HG02798 (cell line): ENCODE results near the gene ATXN10.
"Not testable (repeated sequence)": the region's sequence is repeated elsewhere in the genome, so short reads cannot be mapped to it uniquely, and the experiment has no call there.

Experiments used
- ATAC-seq: cut with Tn5 transposase; IDR thresholded peaks from one replicate; pipeline ENCODE4 v1.9.1; 2021; ENCODE audit warnings: mild to moderate bottlenecking; ENCODE audit not compliant: unreplicated experiment, poor library complexity

Gene ATXN10

DNA sequence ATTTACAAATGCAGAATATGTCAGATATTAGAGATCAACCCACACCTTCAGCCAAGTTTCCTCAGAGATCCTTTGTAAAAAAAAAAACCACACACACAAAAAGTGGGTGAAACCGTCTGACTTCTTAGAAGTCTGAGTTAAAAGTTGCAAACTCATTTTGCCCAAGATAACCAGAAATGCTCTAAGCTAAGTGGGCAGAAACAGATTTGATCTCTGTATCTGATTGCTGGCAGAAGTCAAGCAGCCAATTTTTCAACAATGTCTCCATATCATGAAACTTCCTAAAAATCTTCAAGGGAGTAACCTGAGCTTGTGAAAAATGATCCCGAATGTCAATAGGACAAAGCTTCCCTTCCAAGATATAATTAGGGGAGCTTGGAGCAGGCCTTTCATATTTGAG lies 28.6 kb upstream of the ATXN10 start:
- no peak for ATAC-seq

DNA sequence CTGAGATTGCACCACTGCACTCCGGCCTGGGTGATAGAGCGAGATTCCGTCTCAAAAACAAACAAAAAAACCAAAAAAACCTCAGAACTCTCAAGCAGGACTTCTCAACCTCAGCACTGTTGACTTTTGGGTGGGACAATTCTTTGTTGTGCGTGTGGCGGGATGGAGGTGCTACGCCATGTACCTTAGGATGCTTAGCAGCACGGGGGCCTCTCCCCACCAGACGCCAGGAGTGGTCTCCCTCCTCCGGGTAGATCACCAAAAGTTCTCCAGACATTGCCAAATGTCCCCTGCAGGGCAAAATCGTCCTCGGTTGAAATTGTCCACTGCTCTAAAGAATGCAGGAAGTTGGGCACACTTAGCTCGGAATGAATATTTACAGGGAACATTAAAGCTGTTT lies 26.9 kb upstream of the ATXN10 start:
- ATAC-seq = no peak

DNA sequence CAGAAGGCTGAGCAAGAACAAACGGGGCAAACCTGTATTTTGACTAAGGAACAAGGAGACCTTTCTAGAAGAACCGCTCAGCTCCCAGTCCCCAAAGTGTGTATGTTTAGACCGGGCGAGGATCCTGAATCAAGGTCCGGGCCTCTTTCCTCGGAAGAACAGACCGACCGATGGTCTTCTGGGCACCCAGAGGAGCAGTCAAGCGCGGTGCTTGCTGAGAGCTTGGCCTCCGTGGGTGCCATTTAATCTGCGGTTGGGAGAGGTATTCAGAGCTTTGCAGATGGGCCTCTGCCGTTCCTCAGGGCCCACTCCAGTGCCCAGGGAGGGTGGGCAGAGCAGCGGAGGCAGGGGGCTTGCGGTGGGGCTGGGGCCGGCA lies 26.5 kb upstream of the ATXN10 start:
- ATAC-seq = no peak

DNA sequence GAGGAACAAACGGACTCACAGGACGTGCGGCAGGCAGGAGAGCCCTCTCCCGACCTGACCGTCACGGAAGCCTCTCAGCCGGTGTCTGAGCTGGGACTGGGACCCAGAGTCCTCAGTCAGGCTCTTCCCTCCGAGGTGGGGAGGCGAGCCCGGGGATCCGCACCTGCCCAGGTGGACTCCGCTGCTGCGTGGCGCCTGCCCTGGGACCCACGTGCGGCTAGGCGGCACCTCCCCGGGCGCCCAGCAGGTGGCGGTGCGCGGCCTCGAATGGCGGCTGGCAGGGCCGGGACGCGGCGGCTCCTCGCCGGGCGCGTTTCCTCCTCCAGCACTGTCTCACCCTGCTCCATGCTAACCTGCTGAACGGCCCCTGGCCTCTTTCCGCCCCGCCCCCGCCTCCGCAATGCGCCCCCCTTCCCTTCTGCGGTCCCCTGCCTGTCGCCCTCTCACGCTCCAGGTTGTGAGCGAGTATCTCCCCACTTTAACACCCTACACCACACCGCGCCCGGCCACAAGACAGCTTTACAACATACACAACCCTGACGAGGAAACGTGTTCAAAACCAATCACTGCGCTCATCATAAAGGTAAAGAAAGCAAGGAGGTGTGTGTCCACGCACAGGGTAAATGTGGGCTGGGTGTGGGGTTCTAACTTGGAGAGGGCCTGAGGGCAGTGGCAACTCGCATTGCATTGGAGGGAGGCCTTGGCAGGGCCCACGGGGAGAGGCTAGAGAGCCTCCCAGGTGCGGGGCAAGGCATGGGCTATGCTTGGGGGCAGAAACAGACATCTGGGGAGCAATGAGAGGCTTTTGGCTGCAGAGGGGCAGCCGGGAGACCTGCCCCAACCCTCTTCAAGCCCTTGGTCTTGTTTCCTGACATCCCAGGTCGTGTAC lies 25.9 kb upstream of the ATXN10 start:
- peak; percentile 57 for ATAC-seq

DNA sequence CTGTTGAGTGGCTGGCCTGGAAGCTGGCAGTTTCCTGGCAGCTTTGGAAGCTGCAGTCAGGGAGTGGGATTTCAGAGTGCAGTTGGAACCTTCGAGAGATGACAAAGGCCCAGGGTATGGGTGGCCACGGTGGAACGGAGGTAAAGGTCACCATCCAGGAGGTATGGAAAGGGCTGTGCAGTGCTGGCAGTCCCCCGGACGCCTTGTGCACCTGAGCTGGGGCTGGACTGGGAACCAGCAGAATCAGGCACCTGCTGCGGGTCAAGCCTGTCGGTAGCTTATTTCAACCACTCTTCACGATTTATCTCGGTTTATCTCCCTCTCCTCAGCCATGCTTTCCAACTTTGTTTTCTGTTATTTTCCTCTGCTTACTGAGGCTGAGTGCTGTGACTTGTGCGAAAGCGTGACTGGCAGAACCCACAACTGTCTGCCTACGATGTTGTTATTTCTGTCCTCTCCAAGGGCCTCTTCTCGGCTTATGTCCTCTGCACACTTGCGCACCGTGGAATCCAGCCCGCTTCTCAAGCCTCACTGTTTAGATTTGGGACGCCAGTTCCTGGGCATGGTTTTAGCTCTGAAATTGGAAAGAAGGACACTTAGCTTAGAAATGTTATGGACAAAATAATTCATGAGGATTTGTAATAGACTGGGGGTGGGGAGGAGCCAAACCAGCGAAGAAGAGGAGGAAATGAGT lies 24.0 kb upstream of the ATXN10 start:
- no peak for ATAC-seq

DNA sequence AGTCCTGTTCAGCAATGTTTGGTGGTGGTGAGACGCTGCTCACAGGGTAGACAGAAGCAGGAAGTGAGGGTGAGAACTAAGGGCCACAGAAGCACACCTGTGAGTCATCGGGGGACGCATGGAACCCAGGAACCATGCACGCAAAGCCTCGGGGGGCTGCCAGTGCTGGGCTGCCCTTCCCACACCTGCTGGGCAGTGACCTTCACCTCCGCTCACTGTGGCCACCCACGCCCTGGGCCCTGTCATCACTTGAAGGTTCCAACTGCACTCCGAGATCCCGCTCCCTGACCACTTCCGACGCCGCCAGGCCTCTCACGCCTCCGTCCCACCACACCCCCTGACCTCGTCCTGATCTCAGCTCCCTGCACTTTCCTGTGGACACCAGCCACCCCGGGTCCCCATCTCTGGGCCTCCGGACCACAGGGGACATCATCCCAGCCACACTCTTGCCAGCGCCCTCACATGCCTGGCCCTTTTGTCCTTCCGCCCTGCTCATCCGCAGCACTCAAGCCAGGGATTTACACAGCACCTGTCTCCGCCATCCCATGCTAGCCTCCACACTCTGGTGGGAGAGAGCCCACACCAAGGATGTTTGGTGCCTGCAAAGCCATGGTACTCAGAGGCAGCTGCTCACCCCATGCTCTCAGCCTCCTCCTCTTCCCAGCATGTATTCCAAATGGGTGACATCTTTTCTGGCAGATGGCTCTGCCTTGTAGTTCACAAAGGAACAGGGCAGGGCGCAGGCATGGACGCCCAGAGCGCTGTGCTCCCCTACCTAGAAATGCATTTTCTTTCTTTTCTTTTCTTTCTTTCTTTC lies 23.1 kb upstream of the ATXN10 start:
- no peak for ATAC-seq

DNA sequence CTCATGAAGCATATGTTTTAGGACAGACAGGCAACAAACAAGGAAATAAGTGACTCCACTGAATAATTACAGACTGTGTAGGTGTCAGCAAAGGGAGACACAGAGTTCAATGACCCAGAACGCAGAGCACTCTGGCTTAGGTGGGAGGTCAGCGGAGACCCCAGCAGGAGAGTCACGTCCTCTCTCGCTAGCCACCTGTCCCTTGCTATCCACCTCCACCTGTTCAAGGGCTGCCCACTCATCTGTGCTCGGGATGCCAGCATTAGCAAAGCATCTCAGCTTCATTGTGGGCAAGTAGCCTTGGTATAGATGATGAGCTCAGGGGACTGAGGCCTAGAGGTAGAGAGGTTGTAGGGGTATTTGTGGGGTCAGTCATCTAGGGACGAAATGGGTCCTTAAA lies 21.8 kb upstream of the ATXN10 start:
- no peak for ATAC-seq

DNA sequence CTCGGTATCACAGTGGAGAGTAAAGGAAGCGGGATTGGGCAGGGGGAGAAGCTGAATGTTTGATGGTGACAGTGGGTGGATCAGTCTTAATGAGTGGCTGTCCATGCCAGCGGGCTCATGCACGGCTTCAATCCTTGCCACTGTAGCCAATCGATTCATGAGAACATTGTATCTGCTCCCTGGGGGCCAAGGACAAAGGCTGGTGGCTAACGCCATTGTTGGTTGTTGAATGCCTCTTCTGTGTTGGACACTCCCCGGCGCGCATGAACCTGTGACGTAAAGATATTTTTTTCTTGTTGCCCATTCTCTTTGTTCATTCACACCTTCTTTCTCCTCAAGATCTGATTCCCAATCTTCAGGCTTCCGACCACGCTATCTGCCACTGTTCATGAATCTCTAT lies 20.9 kb upstream of the ATXN10 start:
- ATAC-seq = no peak

DNA sequence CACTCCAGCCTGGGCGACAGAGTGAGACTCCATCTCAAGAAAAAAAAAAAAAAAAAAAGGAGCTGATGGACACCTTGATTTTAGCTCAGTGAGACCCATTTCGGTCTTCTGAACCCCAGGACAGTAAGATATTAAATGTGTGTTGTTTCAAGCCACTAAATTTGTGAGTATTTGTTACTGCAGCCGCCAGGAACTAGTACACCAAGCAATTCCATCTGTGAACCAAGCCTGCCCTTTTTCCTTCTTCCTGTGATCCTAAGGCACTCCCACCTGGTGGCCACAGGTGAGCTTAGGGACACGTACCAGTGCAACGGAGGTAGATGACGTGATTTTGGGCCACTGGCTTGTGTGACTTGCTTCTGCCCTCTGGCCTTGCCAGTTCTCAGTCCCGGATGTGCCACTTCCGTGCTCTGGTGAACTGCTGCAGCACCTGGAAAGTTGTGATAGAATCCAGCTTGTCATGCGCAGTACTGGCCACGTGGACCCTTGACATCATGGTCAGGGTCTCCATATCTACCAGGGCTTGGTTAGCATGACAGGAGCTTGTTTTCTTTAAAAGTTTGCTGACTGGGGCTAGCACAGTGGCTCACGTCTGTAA lies 19.6 kb upstream of the ATXN10 start:
- no peak for ATAC-seq

DNA sequence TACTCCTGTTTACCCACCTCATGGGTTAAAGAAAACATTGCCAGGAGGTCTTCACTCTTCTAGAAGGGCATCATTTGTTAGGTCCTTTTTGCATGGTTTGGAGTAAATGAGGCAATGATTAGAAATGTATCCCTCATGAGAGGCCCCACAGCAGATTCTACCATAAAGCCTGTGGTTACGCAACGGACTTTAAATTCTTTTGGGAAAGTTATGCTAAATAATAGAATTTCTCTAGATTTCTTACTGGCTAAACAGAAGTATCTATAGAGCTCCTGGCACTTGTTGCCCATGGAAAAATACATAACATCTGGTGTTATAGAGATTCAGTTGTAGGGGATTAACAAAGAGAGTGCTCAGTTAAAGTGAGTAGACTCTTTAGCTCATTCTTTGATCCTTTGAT lies 15.1 kb upstream of the ATXN10 start:
- no peak for ATAC-seq

DNA sequence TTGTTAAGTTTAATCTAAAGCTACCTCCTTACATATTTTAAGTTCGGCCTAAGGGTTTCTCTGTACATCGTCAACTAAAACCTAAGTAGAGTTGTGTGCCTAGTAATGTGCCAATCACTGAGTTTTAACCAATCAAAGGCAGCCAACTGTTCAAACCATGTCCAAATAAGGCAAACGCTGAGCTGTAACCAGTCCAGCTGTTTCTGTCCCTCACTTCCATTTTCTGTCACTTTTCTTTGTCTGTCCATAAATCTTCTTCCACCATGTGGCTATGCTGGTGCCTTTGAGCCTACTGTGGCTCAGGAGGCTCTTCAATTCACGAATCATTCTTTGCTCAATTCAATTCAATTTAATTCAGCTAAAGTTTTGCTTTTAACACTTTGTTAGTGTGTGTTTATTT lies 13.9 kb upstream of the ATXN10 start:
- ATAC-seq = no peak

DNA sequence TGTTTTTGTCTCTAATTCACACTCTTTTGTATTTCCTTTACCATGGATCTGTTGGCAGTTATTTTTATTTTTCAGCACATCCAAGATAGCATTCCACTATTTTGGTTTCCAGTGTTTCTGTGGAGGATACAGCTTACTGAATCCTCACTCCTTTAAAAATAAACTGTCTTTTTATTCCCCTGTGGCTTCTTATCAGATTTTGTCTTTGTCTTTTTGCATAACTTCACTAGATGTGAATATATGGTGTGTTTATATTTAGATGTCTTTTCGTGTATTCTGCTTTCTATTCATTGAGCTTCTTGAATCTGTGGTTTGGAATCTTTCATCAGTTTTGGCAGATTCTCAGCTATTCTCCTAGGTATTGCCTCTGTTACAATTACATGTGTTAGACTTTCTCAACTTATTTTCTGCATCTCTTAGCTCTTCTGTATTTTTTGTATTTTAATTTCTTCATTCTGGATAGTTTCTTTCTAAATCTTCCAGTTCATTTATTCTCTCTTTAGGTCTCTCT lies 7.4 kb upstream of the ATXN10 start:
- no peak for ATAC-seq

DNA sequence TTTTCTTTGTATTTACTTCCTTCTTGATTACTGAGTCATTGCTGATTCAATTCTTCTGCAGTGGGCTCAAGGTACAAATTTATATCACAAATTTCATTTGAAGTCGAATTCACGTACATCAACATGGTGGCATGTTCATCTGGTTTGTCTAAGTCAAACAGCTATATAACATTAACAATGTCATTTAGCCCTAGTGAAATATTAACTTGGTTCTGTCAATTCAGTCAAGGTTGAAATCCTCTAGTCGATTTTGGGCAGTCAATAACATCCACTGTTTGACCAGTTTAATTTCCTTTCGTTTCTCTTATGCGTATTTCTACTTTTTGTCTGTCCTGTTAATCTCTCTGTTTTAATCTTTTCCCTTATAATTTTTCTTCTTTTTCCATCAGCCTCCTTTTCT lies 4.1 kb upstream of the ATXN10 start:
- ATAC-seq = no peak

DNA sequence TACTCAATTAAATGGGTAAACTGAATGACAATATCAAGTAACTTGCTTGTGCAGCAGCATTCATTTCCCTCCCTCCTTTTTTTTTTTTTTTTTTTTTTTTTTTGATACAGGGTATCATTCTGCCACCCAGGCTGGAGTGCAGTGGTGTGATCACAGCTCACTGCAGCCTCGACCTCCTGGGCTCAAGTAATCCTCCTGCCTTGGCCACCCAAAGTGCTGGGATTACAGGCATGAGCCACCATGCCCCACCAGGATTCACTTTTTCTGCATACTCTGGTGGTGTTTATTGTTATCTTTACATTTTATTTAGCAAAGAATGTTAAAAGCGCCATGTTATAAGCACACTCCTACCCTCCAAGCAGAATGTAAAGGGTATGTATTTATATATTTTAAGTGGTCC lies 1.3 kb upstream of the ATXN10 start:
- not testable (repeated sequence) for ATAC-seq

DNA sequence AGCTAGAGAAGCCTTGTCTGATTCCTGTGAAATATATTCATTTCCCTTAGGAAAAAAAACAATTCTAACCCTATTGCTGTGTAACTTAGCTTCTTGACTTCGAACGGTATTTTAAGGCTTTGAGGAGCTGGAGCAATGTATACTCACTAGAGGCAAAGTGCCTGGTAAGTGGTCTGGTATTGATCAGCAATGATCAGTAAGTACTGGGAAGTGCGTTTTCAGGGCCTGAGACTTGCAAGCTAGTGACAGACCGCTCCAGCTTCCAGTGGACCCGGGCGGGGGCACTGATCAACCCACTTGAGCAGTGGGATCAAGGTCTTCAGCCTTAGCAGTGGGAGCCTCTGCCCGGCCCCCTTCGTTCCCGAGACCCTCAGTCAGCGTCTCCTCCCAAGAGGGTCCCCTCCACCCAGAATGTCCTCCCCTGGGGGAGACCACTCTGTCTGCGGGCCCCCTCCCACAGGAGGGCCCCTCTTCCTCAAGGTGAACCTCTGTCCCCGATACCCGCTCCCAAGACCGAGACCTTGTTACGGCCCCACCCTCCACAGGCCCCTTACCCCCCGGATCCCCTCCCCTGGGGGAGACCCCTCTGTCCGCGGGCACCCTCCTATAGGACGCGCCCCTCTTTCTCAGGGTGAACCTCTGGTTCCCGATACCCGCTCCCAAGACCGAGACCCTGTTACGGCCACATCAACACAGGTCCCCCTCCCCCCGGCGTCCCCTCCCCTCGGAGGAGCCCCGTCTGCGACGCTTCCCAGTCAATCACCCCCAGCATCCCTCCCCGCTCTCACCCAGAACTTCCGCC lies 452 bp upstream of the ATXN10 start:
- ATAC-seq = peak; percentile 18

DNA sequence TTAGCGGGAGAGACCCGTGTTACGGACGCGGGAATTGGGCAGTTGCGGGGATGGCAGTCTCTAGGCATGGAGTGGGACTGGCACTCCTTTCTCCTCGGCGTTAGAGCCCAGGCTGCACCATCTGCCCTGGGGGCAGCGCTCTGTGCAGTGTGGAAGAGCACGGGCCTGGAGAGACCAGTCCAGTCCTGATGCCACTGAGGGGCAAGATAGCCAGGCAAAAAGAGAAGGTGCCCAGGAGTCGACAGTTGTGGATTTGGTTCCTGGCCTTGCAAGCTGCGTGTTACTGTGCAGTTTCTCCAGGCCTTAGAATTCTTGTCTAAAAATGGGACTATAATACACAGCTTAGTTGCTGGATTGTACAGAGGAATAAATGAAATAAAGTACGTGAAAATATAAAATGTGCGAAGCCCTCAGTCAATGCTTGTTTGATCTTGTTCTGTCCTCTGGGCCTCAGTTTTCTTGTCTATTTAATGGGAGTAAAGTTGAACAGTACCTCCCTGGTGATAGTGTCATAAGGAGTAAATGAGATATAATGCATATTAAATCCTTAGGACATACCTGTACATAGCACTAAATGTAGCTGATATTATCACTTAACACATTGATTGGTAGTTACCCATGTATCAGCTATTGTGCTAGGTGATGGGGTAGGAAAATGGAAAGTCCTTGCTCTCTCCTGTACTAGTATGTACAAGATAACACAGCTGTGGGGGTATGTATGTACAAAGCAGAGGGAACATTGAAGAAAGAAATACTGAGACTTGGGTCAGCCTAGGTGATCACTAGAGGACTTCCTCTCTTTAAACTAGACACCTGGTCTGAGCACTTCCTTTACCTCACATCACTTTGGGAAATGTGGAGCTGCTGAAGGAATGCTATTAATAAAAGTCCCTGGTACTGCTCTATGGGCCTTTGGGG lies 1.2 kb downstream of the ATXN10 start:
- ATAC-seq = no peak

DNA sequence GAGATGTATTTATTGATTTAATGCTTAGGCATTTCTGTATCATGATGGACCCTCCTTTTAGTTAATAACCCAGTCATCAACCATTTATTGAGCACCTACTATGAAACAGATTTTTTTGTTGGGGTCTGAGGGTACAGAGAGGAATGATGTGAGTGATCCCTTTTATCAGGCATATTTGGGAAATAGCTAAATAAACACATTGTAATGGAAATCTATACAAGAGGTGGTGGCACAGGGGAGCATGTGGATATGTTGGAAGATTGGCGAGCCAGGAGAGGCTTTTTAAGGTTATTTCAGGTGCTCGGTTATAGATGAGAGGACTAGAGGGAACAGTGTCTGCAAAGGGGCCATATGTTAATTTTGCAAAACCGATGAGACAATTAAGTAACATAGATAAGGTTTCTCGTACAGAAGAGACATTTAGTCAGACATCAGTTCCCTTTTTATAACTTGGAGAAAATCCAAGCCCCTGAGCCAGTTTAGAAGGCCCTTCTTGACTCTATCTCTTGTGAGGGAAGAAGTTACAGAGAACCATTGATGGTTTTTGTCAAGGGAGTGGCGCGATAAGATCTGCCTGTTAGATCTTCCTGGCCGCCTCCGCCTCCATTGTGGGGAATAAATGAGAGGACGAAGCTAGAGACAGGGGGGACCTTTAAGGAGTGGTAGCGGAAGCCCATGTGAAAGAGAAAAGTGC lies 2.0 kb downstream of the ATXN10 start:
- ATAC-seq = no peak

DNA sequence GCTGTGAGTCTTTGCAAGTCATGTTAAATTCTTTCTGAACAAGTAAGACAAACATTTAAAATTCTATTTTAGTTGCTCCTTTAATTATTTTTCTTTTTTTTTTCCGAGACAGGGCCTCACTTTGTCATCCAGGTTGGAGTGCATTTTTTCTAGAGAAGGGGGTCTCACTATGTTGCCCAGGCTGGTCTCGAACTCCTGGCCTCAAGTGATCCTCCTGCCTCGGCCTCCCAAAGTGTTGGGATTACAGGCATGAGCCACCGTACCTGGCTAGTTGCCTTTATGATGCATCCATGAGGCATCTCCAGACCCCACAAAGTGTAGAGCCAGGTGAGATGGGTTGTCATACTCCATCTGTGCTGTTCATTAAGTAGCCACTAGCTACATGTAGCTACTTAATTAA lies 4.4 kb downstream of the ATXN10 start:
- ATAC-seq = no peak
